CD4-positive, alpha-beta T cell treated with Interleukin-6 at 100 ng/mL for 8 hours (primary cell): ENCODE data around the gene SPP2.

ENCODE experiments used
- DNase-seq: peaks from one replicate; pipeline ENCODE4 v3.0.0-alpha.2; 2020; ENCODE audit warnings: mixed read lengths, low spot score

The SPP2 gene

DNA sequence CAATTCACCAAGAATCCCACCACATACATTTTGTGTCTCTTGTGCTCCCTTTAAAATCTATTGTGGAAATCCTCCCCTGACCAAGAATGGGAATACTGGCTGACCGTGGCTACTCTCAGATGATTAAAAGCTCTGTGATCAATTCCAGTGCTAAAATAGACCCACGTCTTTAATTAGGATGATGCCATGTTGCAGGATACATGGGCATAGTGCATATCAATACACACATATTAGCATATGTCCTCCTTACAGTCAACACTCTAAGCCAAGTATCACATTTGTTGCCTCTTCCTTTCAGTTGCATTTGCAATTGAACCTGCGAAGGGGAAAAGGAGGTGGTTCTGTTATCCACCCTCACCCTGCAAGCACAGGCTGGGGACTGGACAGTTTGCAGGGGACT lies 41.8 kb downstream of the SPP2 start:
- no peak for DNase-seq

DNA sequence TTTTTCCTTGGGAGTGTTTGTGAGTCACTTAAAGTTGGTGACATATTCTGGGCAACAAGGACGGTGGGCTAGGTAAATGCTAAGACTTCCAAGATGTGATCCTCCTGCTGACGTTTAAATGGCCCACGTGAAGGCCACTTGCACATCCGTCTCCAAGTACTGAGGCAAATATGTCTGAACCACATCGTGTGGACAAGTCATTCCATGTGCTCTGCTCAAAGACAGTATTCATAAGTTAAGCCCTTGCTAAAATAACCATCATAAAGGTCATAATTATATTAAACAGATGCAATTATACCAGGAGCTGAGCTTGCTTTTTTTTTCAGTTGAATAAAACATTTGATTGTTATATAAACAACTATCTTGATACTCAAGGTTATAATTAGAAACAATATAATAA lies 44.8 kb downstream of the SPP2 start:
- DNase-seq = no peak

DNA sequence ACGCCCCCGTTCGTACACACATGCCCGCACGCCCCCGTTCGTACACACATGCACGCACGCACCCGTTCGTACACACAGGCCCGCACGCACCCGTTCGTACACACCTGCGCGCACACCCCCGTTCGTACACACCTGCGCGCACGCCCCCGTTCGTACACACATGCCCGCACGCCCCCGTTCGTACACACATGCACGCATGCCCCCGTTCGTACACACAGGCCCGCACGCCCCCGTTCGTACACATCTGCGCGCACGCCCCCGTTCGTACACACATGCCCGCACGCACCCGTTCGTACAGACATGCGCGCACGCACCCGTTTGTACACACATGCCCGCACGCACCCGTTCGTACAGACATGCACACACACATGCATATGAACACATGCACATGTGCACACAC lies 45.7 kb downstream of the SPP2 start:
- DNase-seq = no peak

DNA sequence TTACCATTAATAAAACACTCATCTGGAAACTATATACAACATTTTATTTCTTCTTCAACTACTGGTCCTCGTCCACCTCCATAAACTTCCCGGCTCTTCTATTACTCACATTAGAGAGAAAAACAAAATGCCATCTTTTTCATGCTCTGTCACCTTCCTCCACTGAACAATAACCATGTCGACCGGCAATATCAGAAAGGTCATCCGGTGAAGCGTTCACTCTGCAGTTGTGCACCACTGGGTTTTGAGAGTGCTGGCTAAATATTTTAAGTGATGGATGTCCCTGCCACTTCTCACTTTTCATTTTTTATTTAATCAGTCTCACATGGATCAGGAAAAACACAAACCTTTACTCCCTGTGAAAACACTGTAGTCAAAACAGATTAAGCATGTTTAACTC lies 48.2 kb downstream of the SPP2 start:
- no peak for DNase-seq

DNA sequence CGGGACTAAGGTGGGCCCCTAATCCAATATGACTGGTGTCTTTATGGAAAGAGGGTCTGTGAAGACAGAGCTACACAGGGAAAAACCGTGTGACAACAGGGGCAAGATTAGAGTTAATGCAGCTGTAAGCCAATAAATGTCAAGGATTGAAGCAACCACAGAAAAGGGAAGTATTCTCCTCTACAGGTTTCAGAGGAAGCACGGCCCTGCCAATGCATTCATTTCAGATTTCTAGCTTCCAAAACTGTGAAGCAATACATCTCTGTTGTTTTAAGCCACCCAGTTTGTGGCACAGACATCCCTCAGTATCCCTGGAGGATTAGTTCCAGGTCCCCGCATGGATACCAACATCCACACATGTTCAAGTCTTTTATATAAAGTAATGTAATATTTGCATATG lies 48.8 kb downstream of the SPP2 start:
- DNase-seq = no peak

DNA sequence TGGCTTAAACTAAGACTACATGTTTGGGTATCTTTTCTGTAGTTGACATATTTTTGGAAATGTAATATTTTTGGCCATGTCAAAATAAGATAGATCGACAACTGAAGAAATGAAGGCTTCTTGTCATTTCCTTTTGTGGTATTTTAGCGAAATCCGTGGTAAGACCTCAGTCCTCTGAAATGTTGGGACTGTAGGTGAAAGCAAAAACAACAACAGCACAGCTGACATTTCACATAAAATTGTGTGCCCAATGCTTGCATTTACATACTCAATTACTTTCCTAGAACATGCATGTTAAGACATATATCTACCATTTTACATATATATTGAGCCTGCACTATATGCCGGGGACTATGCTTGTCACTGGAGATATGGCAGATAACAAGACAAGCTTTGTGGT lies 50.2 kb downstream of the SPP2 start:
- DNase-seq = peak; percentile 35

DNA sequence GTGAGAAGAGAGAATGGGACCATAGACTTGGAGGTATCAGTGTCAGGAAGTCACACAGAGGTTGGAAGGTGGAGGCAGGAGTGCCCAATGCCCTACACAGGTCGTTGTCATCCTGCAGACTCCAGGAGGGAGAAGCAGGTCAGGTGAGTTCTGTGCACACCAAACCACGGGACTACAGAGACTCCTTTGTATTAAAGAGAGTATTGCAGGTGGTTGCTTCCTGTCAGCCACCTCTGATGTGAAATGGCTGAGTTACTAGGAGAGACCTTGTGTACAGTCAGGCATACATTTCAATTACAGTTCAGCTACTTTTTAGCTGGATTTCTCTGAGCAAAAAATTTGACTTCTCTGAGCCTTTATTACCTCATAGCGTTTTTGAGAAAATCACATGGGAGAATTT lies 51.6 kb downstream of the SPP2 start:
- peak; percentile 48 for DNase-seq

DNA sequence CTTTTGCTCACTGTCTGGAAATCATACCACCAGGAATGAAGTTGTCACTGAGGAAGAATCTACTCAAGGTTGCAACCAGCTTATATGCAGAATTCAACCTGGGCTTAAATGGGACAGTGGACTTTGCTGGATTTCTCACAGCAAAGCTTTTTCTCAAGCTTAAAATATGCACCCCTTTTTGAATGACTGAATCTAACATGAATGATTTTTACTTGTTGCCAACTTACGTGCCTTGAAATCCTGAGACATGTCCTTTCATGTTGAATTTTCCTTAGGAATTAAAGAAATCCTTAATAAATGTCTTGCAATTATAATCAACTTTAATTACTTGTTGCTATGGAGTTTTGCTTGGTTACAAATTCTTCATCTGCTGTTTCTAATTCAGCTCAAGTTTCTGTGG lies 57.4 kb downstream of the SPP2 start:
- DNase-seq = no peak

DNA sequence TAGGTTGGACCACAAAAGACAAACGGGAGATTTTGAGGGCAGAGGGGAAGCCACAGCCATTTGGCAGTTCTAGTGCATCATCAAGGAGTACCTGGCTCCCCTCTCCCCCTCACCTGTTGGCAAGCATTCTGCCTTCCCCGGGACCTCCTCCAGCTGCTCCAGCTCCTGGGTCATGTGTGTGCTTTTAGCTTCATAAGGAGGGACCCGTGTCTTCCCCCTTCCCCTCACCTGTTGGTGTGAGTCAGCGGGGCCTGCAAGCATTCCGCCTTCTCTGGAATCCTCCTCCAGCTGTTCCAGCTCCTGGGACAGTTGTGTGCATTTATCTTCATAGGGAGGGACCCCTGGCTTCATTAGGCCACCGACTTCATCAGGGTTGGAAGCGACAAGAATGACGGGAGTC lies 58.8 kb downstream of the SPP2 start:
- no peak for DNase-seq

DNA sequence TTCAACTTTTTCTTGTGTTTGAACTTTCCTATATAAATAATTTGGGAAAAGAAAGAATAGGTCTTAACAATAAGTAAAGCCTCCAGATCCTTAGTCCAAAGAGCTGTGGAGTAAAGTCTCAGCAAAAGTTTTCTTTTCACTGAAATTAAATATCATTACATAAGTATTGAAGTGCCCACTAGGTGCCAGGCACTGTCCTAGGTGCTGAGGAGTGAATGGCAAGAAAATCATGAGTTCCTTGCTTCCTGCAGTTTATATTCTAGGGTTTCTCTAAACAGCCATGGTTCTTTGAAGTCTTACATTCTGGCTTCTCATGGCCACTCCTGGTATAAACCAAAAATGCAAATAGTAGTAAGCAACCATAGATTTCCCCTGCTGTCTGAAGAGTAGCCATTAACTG lies 59.7 kb downstream of the SPP2 start:
- no peak for DNase-seq

DNA sequence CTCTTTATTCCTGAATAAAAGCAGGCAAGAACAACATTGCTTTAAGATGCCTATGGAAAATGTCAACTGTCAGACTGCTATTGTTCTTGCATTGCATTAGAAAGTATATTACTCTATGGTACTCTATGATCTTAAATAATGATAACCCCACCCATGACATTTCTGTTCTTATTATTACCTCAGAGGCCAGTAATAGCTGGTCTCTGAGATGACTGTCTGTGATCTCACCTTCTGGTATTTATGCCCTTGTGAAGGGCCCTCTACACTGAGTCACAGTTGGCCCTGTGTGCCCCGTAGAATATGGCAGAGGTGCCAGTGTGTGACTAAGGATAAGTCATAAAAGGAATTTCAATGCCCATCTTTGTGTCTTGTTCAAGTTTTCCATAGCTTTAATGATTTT lies 61.0 kb downstream of the SPP2 start:
- no peak for DNase-seq

DNA sequence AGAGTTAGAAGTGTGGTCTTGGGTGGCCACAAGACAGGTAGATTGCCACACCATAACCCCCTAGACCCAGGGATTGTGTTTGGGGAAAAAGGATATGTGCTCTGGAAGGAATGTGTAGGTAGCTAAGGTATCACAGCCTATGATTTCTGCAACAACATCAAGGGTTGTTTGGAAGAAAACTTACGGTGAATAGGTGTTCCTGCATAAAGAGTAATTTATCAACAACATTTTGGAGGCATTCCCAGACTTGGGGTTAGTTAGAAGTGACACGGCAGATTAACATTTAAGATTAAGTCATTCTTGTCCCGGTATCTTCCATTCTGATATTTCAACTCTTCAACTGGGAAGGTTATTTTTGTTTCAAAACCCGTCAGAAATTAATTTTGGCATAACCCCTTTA lies 65.5 kb downstream of the SPP2 start:
- no peak for DNase-seq

DNA sequence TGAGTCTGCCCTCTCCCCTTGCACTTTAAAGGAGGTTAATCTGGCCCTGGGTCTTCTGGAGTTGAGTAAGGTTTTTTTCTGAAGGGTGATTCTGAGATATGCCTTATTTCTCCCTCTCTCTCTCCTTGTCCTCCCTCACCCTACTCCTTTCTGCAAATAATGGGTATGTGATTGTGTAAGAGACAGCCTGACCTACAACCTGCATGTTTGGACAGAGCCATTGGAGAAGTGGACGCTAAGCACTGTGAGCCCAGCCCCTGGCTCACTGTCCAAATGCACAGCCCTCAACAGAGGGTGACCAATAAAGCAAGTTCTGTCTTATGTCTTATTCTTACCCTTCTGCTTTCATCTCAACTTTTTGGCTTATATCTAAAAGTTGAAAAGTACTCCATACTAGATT lies 71.5 kb downstream of the SPP2 start:
- DNase-seq = no peak

DNA sequence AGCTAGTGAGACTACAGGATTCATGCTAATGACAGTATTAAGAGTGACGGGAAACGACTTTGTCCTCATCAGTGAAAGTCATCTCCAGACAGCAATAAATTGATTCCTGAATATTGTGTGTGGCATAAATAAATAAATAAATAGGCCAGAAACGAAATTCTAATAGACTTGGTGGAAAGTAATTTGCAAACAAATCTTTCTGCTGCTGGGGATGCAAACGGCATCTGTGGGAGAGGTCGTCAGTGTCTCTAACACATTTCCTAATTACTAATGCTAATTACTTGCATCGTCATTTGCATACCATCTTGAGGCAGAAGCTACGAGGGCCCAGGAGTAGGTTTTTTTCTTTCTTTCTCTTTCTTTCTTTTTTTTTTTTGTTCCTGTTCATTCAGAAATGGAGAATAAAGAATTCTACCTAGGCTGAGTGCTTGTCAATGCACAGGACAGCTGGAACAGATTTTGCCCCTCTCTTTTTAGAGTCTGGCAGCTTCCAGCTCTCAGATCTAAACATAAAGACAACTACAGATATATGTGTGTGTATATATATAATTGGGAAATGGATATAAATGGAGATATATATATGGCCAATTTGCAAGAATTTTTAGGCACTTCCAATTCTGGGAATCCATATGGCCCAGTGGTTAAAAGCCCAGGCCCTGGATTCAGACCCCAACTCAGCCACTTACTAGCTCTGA lies 75.1 kb downstream of the SPP2 start:
- no peak for DNase-seq

DNA sequence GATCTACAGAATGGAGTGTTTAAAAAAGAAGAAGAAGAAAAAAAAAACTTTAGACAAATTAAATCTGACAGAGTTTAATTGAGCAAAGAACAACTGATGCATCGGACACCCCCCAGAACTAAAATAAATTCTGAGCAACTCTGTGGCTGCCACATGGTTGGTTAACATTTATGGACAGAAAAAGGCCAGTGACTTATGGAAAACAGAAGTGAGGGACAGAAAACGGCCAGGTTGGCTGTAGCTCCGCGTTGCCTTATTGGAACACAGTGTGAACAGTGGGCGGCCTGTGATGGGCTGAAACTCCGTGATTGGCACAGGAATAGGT lies 75.6 kb downstream of the SPP2 start:
- DNase-seq = no peak
